SK-N-SH treated with all-trans-retinoic acid at 6 μM for 48 hours (cell line): ENCODE measurements around the gene TPH1.

Source experiments
- ATAC-seq: fragments of 200-7000 bp; cut with Tn5 transposase; 3 replicates; pipeline ENCODE4 v1.9.1; 2020; ENCODE audit warnings: mild to moderate bottlenecking, moderate library complexity
- ARNTL ChIP-seq: fragments of 450-650 bp; formaldehyde crosslinking; IDR thresholded peaks from 2 replicates; pipeline ENCODE4 v1.5.0; 2020; ENCODE audit warnings: low read depth, mild to moderate bottlenecking, moderate library complexity, borderline replicate concordance
- BACH2 ChIP-seq: fragments of 250-450 bp; sonication (Bioruptor Pico); IDR thresholded peaks from 2 replicates; pipeline ENCODE4 v1.9.0; 2021; ENCODE audit warnings: mild to moderate bottlenecking, borderline replicate concordance
- CSRNP3 ChIP-seq: fragments of 250-450 bp; sonication (Bioruptor Pico); IDR thresholded peaks from 2 replicates; pipeline ENCODE4 v1.5.1; 2021; ENCODE audit warnings: mild to moderate bottlenecking, moderate library complexity
- ISL1 ChIP-seq: fragments of 250-450 bp; sonication (Bioruptor Pico); IDR thresholded peaks from 2 replicates; pipeline ENCODE4 v2.1.2; 2022; ENCODE audit warnings: mild to moderate bottlenecking, moderate library complexity
- OSR1 ChIP-seq: fragments of 250-450 bp; sonication (Bioruptor Pico); IDR thresholded peaks from 2 replicates; pipeline ENCODE4 v1.8.0; 2022; ENCODE audit warnings: moderate library complexity, mild to moderate bottlenecking, inconsistent platforms
- PATZ1 ChIP-seq: fragments of 250-450 bp; sonication (Bioruptor Pico); IDR thresholded peaks from 2 replicates; pipeline ENCODE4 v1.8.0; 2020; ENCODE audit warnings: mild to moderate bottlenecking, moderate library complexity, borderline replicate concordance
- TCF4 ChIP-seq: fragments of 250-450 bp; sonication (Bioruptor Pico); IDR thresholded peaks from 2 replicates; pipeline ENCODE4 v1.8.0; 2021; ENCODE audit warnings: mild to moderate bottlenecking, moderate library complexity, borderline replicate concordance
- TSHZ2 ChIP-seq: fragments of 250-450 bp; sonication (Bioruptor Pico); IDR thresholded peaks from 2 replicates; pipeline ENCODE4 v1.5.0; 2020; ENCODE audit warnings: mild to moderate bottlenecking, moderate library complexity
- ZFP30 ChIP-seq: fragments of 450-650 bp; formaldehyde crosslinking; IDR thresholded peaks from 2 replicates; pipeline ENCODE4 v1.5.0; 2022; ENCODE audit warnings: mild to moderate bottlenecking, moderate library complexity
- ZNF565 ChIP-seq: fragments of 450-650 bp; formaldehyde crosslinking; conservative IDR thresholded peaks from 2 replicates; pipeline ENCODE4 v1.5.0; 2020; ENCODE audit warnings: low read depth, mild to moderate bottlenecking, moderate library complexity
- ZNF70 ChIP-seq: fragments of 450-650 bp; formaldehyde crosslinking; IDR thresholded peaks from 2 replicates; pipeline ENCODE4 v1.5.0; 2020; ENCODE audit warnings: mild to moderate bottlenecking, moderate library complexity
- ZNF8 ChIP-seq: fragments of 450-650 bp; formaldehyde crosslinking; IDR thresholded peaks from 2 replicates; pipeline ENCODE4 v1.5.0; 2020; ENCODE audit warnings: mild to moderate bottlenecking, moderate library complexity
- TF ChIP-seq, protein P1 (sequence below): fragments of 250-450 bp; sonication (Bioruptor Pico); IDR thresholded peaks from 2 replicates; pipeline ENCODE4 v1.5.1; 2020; ENCODE audit warnings: low read depth, mild to moderate bottlenecking, moderate library complexity

TPH1 gene

GRCh38 chr11:18010977-18011586 is 35.0 kb downstream of the TPH1 start (continued):
- no peak for TF ChIP-seq CSRNP3
- TF ChIP-seq, all 23 proteins: peak for 0

DNA sequence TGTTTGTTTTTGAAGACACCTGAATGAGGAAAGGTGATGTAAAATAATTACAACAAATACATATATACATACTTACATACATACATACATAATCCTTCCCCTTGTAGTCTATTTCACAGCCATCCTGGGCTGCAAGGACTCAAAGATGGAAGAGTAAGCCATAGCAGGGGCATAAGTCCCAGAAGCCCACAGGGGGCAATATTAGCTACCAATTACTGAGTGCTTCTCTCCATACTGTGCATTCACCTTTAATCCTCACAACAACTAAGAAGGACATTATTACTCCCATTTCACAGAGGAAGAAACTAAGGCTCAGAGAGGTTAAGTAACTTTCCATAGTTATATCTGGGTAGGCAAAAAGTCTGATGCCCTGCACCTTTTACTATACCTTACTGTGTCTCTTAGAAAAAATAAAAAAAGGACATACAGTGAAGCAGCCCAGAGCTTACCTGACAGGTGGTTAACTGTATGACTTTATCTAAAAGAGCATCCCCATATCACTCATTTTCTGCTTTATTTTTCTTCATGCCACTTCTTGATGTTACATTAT is 35.9 kb downstream of the TPH1 start:
- TF ChIP-seq TCF4 (no peak), ISL1 (CRISPR knock-in tag) (no peak), BACH2 (no peak), ZNF70 (CRISPR knock-in tag) (no peak), PATZ1 (CRISPR knock-in tag) (no peak), ARNTL (CRISPR knock-in tag) (no peak), OSR1 (no peak)
- no peak for ATAC-seq

- ATAC-seq, result no peak
Observed at GRCh38 chr11:18005376-18006129, 40.5 kb downstream of the TPH1 start.

More at GRCh38 chr11:18005376-18006129, 40.5 kb downstream of the TPH1 start:
- TF ChIP-seq, protein P1, sequence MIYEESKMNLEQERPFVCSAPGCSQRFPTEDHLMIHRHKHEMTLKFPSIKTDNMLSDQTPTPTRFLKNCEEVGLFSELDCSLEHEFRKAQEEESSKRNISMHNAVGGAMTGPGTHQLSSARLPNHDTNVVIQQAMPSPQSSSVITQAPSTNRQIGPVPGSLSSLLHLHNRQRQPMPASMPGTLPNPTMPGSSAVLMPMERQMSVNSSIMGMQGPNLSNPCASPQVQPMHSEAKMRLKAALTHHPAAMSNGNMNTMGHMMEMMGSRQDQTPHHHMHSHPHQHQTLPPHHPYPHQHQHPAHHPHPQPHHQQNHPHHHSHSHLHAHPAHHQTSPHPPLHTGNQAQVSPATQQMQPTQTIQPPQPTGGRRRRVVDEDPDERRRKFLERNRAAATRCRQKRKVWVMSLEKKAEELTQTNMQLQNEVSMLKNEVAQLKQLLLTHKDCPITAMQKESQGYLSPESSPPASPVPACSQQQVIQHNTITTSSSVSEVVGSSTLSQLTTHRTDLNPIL (CRISPR knock-in tag), result no peak
- no peak for TF ChIP-seq ZNF565 (CRISPR knock-in tag)
- no peak for TF ChIP-seq ZNF8 (CRISPR knock-in tag)
- no peak for TF ChIP-seq ISL1 (CRISPR knock-in tag)
- TF ChIP-seq PATZ1 (CRISPR knock-in tag), result no peak
- TF ChIP-seq TSHZ2 (CRISPR knock-in tag), result no peak
- no peak for TF ChIP-seq ZFP30
